OCI-LY3 (cell line): ENCODE data around the gene ATG2A.

Experiments
- EZH2phosphoT487 ChIP-seq: fragments of 200-600 bp; shearing (Covaris generic); IDR thresholded peaks from 2 replicates; pipeline ENCODE4 v1.6.1; 2018; ENCODE audit warnings: antibody characterized with exemption, mixed run types, low read depth
- TF ChIP-seq, protein P1 (sequence below): fragments of 200-600, 300-600 bp; sonication (generic); IDR thresholded peaks from 2 replicates; pipeline ENCODE4 v1.5.1; 2014; ENCODE audit warnings: antibody characterized with exemption, low read length, low read depth

- TF ChIP-seq, protein P1, sequence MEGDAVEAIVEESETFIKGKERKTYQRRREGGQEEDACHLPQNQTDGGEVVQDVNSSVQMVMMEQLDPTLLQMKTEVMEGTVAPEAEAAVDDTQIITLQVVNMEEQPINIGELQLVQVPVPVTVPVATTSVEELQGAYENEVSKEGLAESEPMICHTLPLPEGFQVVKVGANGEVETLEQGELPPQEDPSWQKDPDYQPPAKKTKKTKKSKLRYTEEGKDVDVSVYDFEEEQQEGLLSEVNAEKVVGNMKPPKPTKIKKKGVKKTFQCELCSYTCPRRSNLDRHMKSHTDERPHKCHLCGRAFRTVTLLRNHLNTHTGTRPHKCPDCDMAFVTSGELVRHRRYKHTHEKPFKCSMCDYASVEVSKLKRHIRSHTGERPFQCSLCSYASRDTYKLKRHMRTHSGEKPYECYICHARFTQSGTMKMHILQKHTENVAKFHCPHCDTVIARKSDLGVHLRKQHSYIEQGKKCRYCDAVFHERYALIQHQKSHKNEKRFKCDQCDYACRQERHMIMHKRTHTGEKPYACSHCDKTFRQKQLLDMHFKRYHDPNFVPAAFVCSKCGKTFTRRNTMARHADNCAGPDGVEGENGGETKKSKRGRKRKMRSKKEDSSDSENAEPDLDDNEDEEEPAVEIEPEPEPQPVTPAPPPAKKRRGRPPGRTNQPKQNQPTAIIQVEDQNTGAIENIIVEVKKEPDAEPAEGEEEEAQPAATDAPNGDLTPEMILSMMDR: no peak
- no peak for TF ChIP-seq EZH2phosphoT487
Measured at GRCh38 chr11:64936539-64936938, 19.5 kb upstream of the ATG2A start.
